Measurements from ENCODE around the gene STXBP3. TPM values are rescaled to one million over a fixed set of nuclear protein-coding genes. Genes with fewer than 3 reads are reported as not detected.

The STXBP3 gene
- total and polyA plus RNA-seq, 2 experiments from 2014 or later, result 34.1 to 74.0 TPM

- no peaks in the 10 kb centered on the region for H3K4me1 ChIP-seq (ENCODE audit: low read depth)
- no peaks in the 10 kb centered on the region for H3K36me3 ChIP-seq
- DNase-seq (ENCODE audit: low read depth in 1 of 2, low spot score in 1 of 2), result peak in 1 of 2 donors; percentile 41
- no peaks in the 10 kb centered on the region for H3K27me3 ChIP-seq
- H3K4me3 ChIP-seq, result no peak overlapping the region
- TF ChIP-seq CTCF (IDR thresholded peaks at IDR 0.05; ENCODE audit: low read depth, low read length), result no peak
- no peaks in the 10 kb centered on the region for H3K9me3 ChIP-seq (ENCODE audit: low read depth)
- no peak overlapping the region for H3K27ac ChIP-seq
These were observed 105.9 kb downstream of the STXBP3 start for GRCh38 chr1:108852221-108852975.

- no peaks in the 10 kb centered on the region for H3K4me1 ChIP-seq (ENCODE audit: low read depth)
- H3K9me3 ChIP-seq (ENCODE audit: low read depth), result no peaks in the 10 kb centered on the region
- TF ChIP-seq CTCF (IDR thresholded peaks at IDR 0.05; ENCODE audit: low read depth, low read length), result no peak
- H3K36me3 ChIP-seq, result no peaks in the 10 kb centered on the region
- no peak for DNase-seq (ENCODE audit: low read depth in 1 of 2, low spot score in 1 of 2)
- H3K27ac ChIP-seq, result no peak overlapping the region
- no peak overlapping the region for H3K4me3 ChIP-seq
- no peaks in the 10 kb centered on the region for H3K27me3 ChIP-seq
These were observed 107.9 kb downstream of the STXBP3 start for GRCh38 chr1:108854221-108855019.

GRCh38 chr1:108856994-108857393 is 110.5 kb downstream of the STXBP3 start, which contains the start of gene AKNAD1:
TSS of gene AKNAD1 (minus strand) at chr1:108857094. CDS start at chr1:108852664, 4,430 bp downstream.
- Histone ChIP-seq H3K27me3 (no peaks in the 10 kb centered on the region), H3K4me1 (ENCODE audit: low read depth) (peaks cover under 1% of the 10 kb centered on the region), H3K9me3 (ENCODE audit: low read depth) (no peaks in the 10 kb centered on the region), H3K4me3 (no peak within 1 kb of the TSS), H3K27ac (no peak within 1 kb of the TSS), H3K36me3 (no peaks in the 10 kb centered on the region)
- DNase-seq (ENCODE audit: low read depth in 1 of 2, low spot score in 1 of 2), result no peak
- no peak for TF ChIP-seq CTCF (IDR thresholded peaks at IDR 0.05; ENCODE audit: low read depth, low read length)

GRCh38 chr1:108858230-108858950 is 111.9 kb downstream of the STXBP3 start:
- H3K27me3 ChIP-seq, result no peaks in the 10 kb centered on the region
- H3K36me3 ChIP-seq, result no peaks in the 10 kb centered on the region
- H3K4me1 ChIP-seq (ENCODE audit: low read depth), result peaks cover 3% of the 10 kb centered on the region
- no peak for TF ChIP-seq CTCF (IDR thresholded peaks at IDR 0.05; ENCODE audit: low read depth, low read length)
- H3K4me3 ChIP-seq, result no peak overlapping the region
- no peaks in the 10 kb centered on the region for H3K9me3 ChIP-seq (ENCODE audit: low read depth)
- no peak for DNase-seq (ENCODE audit: low read depth in 1 of 2, low spot score in 1 of 2)
- no peak overlapping the region for H3K27ac ChIP-seq

Other genes starting within 250 kb of the STXBP3 start
- gene EEIG2, start 186.6 kb upstream of the STXBP3 start, total RNA-seq, result 9.7 and 12.2 TPM in 2 replicates
- 5.4 and 11.3 TPM in 2 replicates for gene EEIG2, start 186.6 kb upstream of the STXBP3 start, polyA plus RNA-seq
- 0.56 and 1.1 TPM in 2 replicates for gene HENMT1, start 85.6 kb upstream of the STXBP3 start, total RNA-seq
- gene HENMT1, start 85.6 kb upstream of the STXBP3 start, polyA plus RNA-seq, result 1.9 and 3.9 TPM in 2 replicates
- 21.6 and 24.2 TPM in 2 replicates for gene PRPF38B, start 54.4 kb upstream of the STXBP3 start, total RNA-seq
- gene PRPF38B, start 54.4 kb upstream of the STXBP3 start, polyA plus RNA-seq, result 35.0 and 35.7 TPM in 2 replicates
- gene FNDC7, start 33.8 kb upstream of the STXBP3 start, total RNA-seq, result not detected in 2 replicates
- gene FNDC7, start 33.8 kb upstream of the STXBP3 start, polyA plus RNA-seq, result not detected in 2 replicates
- gene AKNAD1, start 110.4 kb downstream of the STXBP3 start, total RNA-seq, result not detected in 2 replicates
- not detected in 2 replicates for gene AKNAD1, start 110.4 kb downstream of the STXBP3 start, polyA plus RNA-seq
- gene GPSM2, start 130.3 kb downstream of the STXBP3 start, total RNA-seq, result 7.3 and 13.9 TPM in 2 replicates
- 4.1 and 21.0 TPM in 2 replicates for gene GPSM2, start 130.3 kb downstream of the STXBP3 start, polyA plus RNA-seq
- 19.0 and 22.6 TPM in 2 replicates for gene CLCC1, start 216.8 kb downstream of the STXBP3 start, total RNA-seq
- 12.5 and 21.4 TPM in 2 replicates for gene CLCC1, start 216.8 kb downstream of the STXBP3 start, polyA plus RNA-seq